ENCODE data around the gene LRFN5. TPM values are rescaled to one million over a fixed set of nuclear protein-coding genes. Genes with fewer than 3 reads are reported as not detected.

The LRFN5 gene
- total and polyA plus RNA-seq, 2 of the 8 experiments (the other 6 are each of a cell fraction or from before 2014, with no cell fraction given), result 0.85 to 4.7 TPM

DNA sequence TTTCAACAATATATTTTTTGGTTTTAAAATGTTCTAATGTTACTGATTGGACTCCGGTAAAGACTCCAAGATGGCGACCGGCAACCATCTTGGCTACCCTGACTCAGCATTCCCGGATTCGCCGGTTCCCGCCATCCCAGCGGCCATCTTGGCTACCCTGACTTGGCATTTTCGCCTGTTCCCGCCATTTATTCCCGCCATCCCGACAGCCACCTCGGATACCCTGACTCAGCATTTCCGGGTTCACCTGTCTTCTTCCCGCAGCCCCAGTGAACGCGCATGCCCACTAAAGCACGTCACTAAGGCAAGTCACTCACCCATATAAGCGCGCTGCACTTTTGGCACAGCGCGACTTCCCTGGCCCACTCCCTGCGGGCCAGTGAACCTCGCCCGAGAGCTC is 9.0 kb upstream of the LRFN5 start:
- Histone ChIP-seq H2BK12ac (ENCODE audit: low read depth, low read length) (peak overlapping the region; percentile 75; the same call in 1 of the 2 replicates), H3K36me3 (ENCODE audit: control insufficient read depth in 2 of 4, insufficient read depth in 4 of 4, low read length in 3 of 4) (no peaks in the 10 kb centered on the region), H3K9ac (replicated peaks in 1 of 4; ENCODE audit: extremely low read depth in 1 of 4, low read depth in 3 of 4, low read length in 3 of 4) (no peak overlapping the region), H4K5ac (ENCODE audit: insufficient read length, low read depth, low read length) (no peak overlapping the region), H4K8ac (ENCODE audit: extremely low read depth, insufficient read depth, low read length) (0 out of 2 replicates have a peak overlapping the region, but pooled peaks have one; percentile 51), H3K4me1 (replicated peaks in 1 of 4; ENCODE audit: control insufficient read depth in 3 of 4, insufficient read depth in 4 of 4, low read length in 3 of 4) (peaks cover 0 to 5% (median 3%) of the 10 kb centered on the region in 4 experiments; a peak in 3 of 7 replicates), H2BK20ac (ENCODE audit: low read length) (peak overlapping the region; percentile 53; the same call in 1 of the 2 replicates), H3K27me3 (replicated peaks in 1 of 4; ENCODE audit: control insufficient read depth in 3 of 4, extremely low read depth in 1 of 4, insufficient read depth in 3 of 4, low read length in 3 of 4) (no peaks in the 10 kb centered on the region), H3K56ac (replicated peaks; ENCODE audit: insufficient read length, low read depth, low read length) (no peak overlapping the region), H3K4me3 (ENCODE audit: extremely low read depth in 1 of 4, insufficient read depth in 2 of 4, low read depth in 3 of 4, low read length in 4 of 4) (no peak overlapping the region), H2AFZ (ENCODE audit: low read length) (no peak overlapping the region), H2BK15ac (ENCODE audit: low read length) (no peak overlapping the region), H3K23ac (ENCODE audit: insufficient read length) (no peak overlapping the region), H3K14ac (ENCODE audit: insufficient read length) (no peak overlapping the region), H3K4me2 (ENCODE audit: insufficient read depth in 1 of 2, low read depth in 2 of 2, low read length in 2 of 2) (no peak overlapping the region), H3K4ac (replicated peaks; ENCODE audit: insufficient read length, low read depth, low read length) (no peak overlapping the region), H2BK120ac (replicated peaks; ENCODE audit: low read depth, low read length) (no peak overlapping the region), H4K20me1 (replicated peaks in 1 of 2; ENCODE audit: control insufficient read depth in 1 of 2, insufficient read depth in 2 of 2, low read length in 2 of 2) (no peaks in the 10 kb centered on the region), H2BK5ac (ENCODE audit: low read depth, low read length) (peak overlapping the region; percentile 88; the same call in 1 of the 2 replicates), H3K27ac (ENCODE audit: low read depth, low read length) (no peak overlapping the region; the same call in 1 of the 2 replicates), H3K9me3 (ENCODE audit: insufficient read depth in 2 of 2, low read depth in 1 of 2, low read length in 1 of 2) (peaks cover 2 to 4% of the 10 kb centered on the region in 2 experiments; a peak in 1 of 4 replicates), H3K79me2 (ENCODE audit: control insufficient read depth in 1 of 2, insufficient read depth in 2 of 2, low read length in 2 of 2) (peaks cover 0 to 4% of the 10 kb centered on the region in 2 experiments; a peak in 2 of 4 replicates), H3K23me2 (ENCODE audit: low read depth, low read length) (no peaks in the 10 kb centered on the region), H4K91ac (replicated peaks; ENCODE audit: insufficient read length, low read length) (peak overlapping the region; percentile 54), H3K79me1 (ENCODE audit: low read depth, low read length) (no peaks in the 10 kb centered on the region), H2AK5ac (ENCODE audit: low read depth, low read length) (no peak overlapping the region), H3K18ac (ENCODE audit: extremely low read depth, low read length) (no peak overlapping the region)
- DNase-seq (ENCODE audit: low read depth in 1 of 2, low spot score in 2 of 2) (peak in 1 of 2 experiments; percentile 51), FAIRE-seq (no peak)
- CTCF ChIA-PET (ENCODE audit: partially characterized antibody), result no interaction called here
- WGBS, 2 experiments (ENCODE audit: extremely low coverage in 1 of 2, insufficient coverage in 1 of 2, insufficient read length in 1 of 2, insufficient replicate concordance in 2 of 2, low coverage in 1 of 2, low lambda C conversion rate in 2 of 2, missing lambda C conversion rate in 1 of 2), result 95% methylated on average over 25 of the region's 25 CpGs; no CpG with 5 or more reads in 1 of the 2 experiments
- POLR2A ChIA-PET (ENCODE audit: partially characterized antibody), result no interaction called here
- TF ChIP-seq YY1 (IDR thresholded peaks at IDR 0.05; ENCODE audit: low read depth, low read length), result peak; percentile 94
- peak; percentile 96 for TF ChIP-seq MAFK (IDR thresholded peaks at IDR 0.05; ENCODE audit: low read depth, low read length)
- TF ChIP-seq, protein P1, sequence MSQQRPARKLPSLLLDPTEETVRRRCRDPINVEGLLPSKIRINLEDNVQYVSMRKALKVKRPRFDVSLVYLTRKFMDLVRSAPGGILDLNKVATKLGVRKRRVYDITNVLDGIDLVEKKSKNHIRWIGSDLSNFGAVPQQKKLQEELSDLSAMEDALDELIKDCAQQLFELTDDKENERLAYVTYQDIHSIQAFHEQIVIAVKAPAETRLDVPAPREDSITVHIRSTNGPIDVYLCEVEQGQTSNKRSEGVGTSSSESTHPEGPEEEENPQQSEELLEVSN (IDR thresholded peaks at IDR 0.05), result peak; percentile 74
- TF ChIP-seq BACH1 (IDR thresholded peaks at IDR 0.05; ENCODE audit: low read length), result peak; percentile 99
- no peak for TF ChIP-seq SUZ12 (IDR thresholded peaks at IDR 0.05; ENCODE audit: low read length)
- no peak for TF ChIP-seq NANOG (IDR thresholded peaks at IDR 0.05; ENCODE audit: insufficient read depth, low read depth, low read length, poor library complexity, severe bottlenecking)
- TF ChIP-seq RXRA (IDR thresholded peaks at IDR 0.05; ENCODE audit: insufficient read depth, low read depth, low read length), result no peak

Data from H1 (cell line).